HG03066 (cell line): ENCODE measurements around the gene ERI3.
A peak's percentile ranks its signal among the peaks of the same experiment; 100 is the strongest.

Experiments used
- ATAC-seq: cut with Tn5 transposase; IDR thresholded peaks from one replicate; pipeline ENCODE4 v1.9.1; 2021; ENCODE audit warnings: low read depth; ENCODE audit not compliant: unreplicated experiment

ERI3 gene, protein sequence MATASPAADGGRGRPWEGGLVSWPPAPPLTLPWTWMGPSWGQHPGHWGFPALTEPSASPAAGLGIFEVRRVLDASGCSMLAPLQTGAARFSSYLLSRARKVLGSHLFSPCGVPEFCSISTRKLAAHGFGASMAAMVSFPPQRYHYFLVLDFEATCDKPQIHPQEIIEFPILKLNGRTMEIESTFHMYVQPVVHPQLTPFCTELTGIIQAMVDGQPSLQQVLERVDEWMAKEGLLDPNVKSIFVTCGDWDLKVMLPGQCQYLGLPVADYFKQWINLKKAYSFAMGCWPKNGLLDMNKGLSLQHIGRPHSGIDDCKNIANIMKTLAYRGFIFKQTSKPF

DNA sequence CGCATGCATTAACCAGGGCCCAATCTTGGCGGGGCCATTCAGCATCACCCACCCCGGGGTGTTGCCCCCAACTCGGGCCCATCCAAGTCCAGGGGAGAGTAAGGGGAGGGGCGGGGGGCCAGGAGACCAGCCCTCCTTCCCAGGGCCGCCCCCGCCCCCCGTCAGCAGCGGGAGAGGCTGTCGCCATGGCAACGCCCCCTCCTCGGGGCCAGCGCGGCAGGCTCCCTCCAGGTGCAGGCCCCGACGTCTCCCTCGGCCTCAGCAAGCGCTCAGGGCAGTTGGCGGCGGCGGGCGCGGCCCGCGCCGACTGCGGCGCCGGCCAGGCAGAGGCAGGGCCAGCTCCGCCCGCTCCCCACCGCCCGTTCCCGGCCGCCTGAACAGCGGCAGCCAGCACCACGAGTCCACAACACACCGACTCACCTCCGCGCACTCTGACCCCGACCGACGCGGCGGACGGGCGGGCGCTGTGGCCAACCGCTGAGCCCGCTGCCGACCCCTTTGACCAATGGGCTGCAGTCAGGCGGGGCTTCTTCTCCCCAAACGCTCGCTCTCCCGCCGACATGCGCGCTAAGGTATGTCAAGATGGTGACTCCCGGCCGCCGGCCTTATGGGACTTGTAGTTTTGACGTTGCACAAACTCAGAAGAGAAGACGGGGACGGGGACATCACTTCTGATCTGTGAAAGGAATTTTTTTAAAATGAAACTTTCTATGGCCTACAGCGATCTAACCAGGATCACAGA is at the start of gene ERI3:
TSS of gene ERI3 (minus strand) at position 418 of the 742 bp plus-strand sequence. CDS start at position 187, 231 bp downstream.
- ATAC-seq: peak; percentile 99

DNA sequence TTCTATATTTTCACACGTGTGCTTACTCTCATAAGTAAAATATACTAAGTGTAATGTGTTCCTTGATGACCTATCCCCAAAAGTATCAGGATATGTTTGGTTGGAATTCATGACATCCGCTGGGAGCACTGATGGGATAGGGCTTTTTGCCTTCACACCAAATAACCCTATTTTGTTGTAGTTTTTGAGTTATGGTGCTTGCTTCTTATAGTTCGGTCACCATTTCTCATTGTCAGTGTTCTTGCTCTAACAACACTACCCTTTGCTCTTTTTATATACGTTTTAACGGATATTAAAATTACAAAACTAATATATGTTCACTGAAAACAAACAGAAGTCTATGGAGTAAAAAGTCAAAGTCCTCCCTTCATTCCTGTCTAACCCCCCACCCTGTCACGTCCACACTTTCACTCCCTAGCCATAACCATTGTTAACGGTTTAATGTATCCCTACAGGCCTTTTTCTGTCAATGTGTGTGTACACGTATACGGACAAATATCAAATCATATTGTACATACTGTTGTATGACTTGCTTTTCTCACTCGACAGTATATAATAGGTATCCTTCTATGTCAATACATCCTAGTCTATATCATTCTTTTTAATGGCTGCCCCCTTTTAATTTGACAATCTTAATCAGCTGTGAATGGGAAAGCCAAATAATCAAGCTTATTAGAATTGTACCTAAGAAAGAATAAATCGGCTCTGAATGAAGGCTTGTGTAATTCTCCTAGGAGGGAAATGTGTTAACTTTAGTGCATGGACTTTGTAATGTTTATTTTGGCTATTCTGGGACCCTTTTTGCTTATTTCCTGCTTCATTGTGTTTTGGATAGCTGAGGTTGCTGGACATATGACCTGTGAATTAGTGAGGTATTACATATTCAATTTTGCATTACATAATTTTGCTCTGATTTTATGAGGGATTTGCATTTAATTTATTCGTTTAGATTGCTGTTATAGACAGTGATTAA is 46.5 kb upstream of the ERI3 start:
- ATAC-seq: no peak

DNA sequence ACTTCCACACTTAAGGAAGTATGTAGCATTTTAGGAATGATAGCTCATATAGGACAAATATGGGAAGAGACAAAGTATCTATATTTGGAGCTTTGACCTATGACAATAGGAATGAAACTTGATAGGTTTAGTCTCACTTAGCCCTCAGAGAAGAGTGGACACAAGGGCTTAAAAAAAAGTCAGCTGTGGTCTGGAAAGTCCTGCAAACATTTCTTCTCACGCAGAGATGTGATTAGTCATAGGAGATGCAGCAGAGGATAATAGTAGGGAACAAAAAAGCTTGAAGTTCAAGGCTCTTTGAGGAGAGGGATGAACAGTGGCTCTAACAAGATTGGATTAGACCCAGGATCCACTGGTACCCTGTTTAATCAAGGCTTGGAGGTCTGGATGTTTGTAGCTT is 35.2 kb upstream of the ERI3 start:
- ATAC-seq: no peak

DNA sequence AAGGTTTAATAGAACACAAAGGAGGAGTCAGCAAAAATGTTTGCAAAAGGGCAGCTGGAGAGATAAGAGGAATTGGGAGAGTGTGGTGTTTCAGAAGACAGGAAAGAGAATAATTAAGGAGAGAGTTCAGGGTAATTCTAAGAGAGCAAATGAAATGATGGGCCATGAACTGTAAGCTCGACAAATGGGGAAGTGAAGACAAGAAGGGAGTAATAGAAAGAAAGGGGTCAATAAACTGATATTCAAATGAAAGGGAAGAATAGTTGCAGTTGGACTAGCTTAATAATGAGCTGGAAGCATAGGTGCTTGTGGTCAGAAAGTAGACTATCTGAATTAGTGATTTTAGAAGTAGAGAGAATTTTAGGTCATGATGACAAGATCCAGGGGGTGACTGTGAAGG is 34.4 kb upstream of the ERI3 start:
- no peak for ATAC-seq

DNA sequence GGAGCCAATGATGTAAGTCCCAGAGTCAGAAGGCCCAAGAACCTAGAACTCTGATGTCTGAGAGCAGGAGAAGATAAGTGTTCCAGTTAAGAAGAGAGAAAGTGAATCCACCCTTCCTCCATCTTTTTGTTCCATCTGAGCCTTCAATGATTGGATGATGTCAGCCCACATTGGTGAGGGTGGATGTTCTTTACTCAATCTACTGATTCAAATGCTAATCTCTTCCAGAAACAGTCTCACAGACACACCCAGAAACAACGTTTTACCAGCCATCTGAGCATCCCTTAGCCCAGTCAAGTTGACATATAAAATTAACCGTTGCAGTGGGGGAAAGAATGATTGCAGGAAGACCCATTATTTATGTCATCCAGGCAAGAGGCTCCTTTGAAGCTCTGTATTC is 33.5 kb upstream of the ERI3 start:
- no peak for ATAC-seq

DNA sequence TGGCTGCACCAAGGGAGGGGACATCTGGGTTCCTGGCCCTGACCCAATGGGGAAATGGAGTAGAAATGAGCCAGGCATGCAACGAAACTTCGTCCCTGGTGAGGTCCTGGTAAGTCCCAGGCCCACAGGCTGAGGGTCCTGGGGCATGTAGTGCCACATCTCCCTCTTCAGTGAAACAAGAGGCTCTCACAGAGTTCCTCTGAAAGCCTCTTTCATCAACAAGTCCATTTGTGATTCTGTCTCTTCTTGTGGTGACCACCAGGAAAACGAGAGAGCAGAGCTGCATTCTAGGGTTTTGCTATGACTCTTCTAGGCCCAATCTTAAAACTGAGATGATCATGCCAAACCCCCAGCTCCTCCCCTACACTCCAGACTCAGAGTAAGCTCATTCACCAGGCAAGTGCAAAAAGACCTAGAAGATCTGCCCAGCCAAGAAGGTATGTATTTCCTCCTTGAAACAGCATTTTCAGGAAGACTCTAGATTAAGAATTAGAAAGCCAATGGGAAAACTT is 25.7 kb upstream of the ERI3 start:
- ATAC-seq: no peak

DNA sequence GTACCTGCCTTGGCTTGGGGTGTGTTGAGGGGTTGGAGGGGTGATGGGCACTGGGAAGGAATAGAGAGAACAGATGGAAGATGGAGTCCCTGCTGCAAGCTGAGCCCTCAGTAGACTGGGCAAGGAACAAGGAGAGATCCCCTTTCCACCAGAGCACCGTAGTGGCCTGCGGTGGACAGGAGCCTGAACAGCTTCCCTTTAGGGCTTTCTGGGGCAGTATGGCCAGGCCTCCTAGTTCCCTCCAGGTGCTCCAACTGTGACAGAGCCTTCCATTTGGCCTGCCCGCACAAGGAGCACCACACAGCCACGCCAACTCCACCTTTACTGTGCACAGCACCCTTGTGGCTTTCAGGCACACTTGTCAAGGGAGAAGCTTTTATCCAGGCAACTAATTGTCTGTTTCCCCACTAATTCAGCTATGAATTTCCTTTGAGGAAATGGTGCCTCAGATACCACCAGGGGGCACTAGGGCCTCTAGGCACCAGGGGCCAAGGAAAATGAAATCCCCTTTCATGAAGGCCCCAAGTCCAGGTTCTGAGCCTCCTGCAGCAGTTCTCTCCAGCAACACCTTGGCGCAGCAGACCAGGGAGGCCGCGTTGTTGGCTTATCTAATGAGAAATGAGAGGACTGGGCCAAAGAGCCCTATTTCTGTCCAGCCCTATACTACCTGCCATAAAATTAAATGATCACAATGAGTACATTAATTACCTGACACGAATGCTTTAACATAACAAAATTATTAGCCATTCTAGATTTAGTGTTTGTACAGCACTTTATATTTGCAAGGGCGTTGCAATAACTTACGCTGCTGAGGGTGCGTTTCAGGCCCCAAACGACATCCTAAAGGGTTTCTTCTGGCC is 23.1 kb upstream of the ERI3 start:
- ATAC-seq: no peak

DNA sequence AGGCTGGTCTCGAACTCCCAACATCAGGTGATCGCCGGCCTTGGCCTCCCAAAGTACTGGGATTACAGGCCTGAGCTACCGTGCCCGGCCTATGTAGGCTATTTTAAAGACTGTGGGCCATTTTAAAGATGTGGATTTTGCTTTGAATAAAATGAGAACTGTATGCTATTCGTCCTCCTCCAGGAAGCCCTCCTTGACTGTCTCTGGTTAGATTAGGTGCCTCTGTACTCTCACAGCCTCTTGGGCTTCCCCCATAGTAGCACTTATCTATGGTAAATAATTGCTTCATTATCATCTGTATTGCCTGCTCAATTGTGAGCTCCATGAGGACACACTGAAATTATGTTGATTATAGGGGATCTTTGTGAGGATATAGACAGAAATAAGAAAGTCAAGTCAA is 20.5 kb upstream of the ERI3 start:
- ATAC-seq: no peak

DNA sequence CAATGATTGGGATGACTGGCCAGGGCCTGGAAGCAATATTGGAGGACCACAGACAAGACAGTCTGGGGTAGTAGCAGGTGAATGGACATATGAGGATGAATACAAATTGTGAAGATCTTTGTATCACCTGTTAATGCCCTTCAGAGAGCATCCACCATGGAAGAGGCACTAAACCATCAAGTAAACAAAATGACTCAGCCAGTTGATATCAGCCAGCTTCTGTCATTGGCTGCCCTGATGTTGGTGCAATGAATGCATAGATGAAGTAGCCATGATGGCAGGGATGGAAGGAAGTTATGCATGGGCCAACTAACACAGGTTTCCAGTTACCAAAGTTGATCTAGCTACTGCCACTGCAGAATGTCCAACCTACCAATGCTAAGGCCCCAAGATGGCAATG is 16.1 kb upstream of the ERI3 start:
- ATAC-seq: no peak

DNA sequence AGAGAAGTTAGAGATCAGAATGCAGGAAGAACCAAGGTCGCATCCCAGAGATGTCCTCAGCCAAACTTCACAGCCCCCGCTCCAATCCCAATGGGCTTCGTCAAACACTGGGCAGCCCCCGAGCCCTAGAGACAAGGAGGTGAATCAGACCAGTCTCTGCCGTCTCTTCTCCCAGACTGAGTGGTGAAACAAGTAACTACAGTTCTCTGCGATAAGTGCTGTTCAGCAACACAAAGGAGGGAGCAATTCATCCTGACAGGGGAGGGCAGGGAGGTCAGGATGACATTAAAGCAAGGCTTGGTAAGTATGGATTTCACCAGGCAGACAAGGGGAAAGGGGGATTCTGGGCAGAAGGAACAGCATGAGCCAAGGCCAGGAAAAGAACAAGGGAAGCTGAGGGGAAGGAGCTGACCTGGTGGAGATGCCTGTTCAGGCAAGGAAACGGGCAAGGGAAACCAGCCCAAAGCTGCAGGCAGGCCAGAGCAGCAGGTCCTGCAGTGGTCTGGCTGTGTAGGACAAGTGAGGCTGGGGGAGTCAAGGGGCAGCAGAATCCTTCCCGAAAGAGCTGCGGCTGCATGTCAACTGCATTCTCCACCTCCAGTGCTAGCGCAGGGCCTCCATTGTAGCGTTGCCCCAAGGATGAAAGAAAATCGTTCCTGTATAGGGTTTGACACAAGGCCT is 13.6 kb upstream of the ERI3 start:
- no peak for ATAC-seq

DNA sequence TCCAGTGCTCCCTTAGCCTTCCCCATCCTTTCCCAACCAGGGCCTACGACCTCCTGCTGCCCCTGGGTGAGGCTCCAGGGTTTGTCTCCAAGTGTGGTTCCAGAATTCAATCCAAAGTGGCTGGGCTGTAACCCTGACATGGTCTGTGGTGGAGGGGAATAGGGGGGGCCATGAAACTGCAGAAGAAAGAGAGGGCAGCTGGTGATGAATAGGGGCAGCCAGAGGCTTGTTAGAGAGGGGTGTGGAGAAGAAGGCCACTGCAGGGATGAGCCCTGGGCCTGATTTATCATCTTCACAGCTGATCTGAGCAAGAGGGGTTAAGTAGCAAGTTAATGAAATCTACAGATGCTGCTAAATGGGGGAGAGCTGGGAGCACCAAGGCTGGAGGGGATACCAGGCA is 12.9 kb upstream of the ERI3 start:
- no peak for ATAC-seq

DNA sequence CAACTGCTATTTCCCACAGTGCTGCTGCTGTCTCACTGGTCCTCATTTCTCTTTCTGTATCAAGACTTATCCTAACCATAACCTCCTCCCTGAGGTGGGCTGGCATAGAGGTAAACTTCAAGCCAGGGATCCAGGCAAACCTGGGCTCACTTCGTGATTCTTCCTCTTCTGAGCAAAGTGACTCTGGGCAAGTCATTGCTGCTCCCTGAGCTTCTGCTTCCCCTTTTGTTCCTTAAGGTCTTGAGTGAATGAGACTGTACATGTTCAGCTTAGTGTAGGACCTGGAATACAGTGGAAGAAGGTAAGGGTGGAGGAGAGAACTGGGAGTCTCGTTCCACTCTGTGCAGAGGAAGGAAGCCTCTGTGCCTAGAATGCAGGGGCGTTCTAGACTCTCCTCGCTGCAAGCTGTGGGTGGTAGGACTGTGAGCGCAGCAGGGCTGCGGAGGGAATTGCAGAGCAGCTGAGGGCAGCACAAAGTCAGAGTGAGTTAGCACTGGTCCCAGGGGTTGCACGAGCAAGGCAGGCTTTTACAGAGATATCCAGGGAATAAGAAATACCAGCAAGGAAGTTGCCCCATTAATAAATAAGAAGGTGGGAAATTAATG is 11.4 kb upstream of the ERI3 start:
- ATAC-seq: no peak

DNA sequence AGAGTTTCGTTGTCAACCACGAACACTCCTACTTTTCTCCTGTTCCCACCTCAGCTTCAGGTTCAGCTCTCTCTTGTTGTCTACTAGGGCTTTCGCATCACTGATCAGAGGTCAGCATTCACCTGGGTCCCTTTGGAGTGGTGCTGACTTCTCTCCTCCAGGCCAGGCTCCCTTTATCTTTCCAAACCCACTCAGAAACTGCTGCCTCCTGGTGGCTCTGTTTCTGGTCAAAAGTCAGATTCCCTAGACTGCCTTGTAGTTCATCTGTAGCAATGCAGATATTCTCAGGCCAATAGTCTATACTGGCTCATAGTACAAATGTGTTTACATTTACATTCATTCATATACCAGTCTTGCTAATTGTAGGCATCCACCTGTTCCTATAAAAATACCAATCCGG is 6.4 kb upstream of the ERI3 start:
- no peak for ATAC-seq

DNA sequence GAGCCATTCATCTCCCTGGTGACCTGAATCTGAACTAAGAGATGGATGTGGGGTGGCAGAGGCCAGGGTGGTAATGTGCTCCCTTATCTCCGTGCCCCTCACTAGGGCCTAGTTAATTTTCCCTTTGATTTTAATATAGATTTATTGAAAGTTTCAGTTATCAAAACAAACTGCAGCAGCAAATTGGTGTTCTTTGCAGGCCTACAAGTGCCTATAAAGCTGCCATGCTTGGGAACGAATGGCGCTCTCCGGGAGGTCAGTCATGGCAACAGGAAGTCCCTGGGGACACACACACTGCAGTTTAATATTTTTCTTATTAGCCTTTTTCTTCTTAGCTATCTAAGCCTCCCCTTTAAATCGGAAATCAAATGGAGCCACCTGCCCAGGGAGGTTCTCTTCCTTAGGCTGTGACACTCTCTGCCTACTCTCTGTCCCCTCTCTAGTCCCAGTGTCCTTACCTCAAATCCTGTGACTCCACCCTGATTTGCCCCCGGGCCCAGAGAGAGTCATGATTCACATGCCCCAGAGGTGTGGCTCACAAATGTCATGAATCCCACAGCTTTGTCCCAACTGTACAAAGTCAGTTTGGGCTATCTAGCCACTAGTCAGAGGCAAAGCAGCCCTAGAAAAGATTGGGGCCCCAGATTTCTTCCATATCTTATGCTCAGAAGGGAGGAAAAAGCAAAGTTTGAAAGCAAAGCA is 4.3 kb upstream of the ERI3 start:
- no peak for ATAC-seq

DNA sequence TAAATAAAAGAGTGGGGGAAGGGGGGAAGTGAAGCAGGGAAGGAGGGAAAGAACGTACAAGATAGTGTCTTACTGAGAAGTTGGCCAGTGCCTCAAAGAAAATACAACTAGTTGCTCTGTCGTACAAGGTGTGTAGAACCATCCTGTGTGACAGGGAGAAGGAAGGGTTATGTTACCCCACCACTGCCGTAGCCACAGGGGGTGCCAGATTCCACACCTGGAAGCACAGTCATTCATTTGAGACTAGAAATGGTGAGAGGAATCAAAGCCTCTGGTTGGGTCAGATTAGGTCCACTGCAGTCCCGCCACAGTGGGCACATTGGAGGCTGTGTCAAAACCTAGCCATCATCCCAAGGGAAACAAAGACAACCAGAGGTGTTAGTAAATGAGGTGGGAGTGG is 2.7 kb upstream of the ERI3 start:
- ATAC-seq: no peak

DNA sequence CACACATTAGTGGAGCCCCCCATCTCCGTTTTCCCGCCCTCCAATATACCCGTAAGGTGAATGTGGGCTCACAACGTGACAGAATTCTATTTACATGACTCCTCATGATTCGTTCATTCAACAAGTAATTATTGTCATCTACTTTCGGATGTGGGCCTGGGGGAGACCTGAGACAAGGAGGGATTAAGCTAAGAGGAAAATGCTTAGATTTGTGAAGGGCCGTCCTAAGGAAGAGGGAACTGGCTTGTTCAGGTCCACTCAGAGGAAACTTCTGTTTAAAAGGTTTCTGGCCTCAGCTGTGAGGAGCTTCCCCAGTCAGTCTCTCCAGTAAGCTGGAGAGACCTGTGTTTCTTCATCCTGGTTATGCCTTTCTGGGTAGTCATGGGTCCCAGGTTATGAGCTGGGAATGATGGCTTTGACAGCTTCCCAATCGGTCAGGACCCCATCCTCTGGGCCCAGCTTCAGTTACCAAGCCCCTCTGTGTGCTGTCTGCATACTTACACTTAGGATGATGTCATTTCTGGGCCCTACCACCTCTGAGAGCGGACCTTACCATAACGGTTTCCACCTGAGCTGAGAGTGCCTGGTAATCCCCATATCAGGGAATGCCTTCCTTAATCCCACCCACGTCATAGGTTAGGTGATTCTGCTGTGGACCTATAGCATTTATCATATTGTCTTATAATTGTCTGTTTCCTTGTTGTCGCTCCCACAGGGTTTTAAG is 687 bp upstream of the ERI3 start:
- no peak for ATAC-seq

DNA sequence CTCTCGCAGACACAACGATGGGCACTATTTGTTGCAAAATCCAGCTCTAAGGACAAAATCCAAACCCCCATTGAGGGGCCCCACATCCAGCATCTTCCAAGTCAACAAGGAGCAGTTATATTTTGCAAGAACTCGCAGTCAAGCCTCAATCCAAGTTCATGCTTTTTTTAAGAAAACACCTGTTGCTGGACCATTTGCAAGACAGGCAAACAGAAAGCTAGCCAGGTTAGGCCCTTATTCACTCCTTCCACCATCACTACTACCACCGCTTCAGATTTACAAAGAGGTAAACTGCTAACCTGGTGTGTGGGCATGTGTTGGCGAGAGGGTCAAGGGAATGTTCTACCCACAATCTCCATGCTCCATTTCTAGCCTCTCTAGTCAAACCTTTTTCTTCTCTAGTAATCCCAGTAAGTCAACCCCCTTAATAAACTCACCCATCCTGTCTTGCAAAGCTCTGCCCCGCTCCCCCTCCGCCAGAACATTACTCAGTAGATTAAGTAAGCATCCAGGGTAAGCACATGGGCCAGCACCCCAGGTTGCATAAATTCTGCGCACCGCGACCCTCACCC is 703 bp downstream of the ERI3 start:
- ATAC-seq: no peak
